Activated T-helper 1 cell treated with anti-CD3 and anti-CD28 coated beads, Interleukin-12 subunit alpha, Interleukin-12 subunit beta, Interleukin-2, Interleukin-4 antibody, amounts not matched to agents 30 ng/mL and 10 ng/mL and 1 ng/mL, durations not matched to agents 14 hours and 24 hours and 36 hours (primary cell): ENCODE results near the gene SORBS2. TPM values are rescaled to one million over a fixed set of nuclear protein-coding genes. Genes with fewer than 3 reads are reported as not detected.

Source experiments
- DNase-seq: peaks from one replicate; pipeline ENCODE4 v3.0.0; 2021; ENCODE audit warnings: low spot score
- H3K27ac Mint-ChIP-seq: one replicate; pipeline ENCODE4 v1.8.0; 2021; ENCODE audit warnings: mild to moderate bottlenecking, mixed read lengths
- H3K27me3 Mint-ChIP-seq: one replicate; pipeline ENCODE4 v1.8.0; 2022; ENCODE audit warnings: mild to moderate bottlenecking, moderate library complexity, mixed read lengths; ENCODE audit not compliant: insufficient read depth
- H3K36me3 Mint-ChIP-seq: one replicate; pipeline ENCODE4 v1.8.0; 2021; ENCODE audit warnings: low read depth, mixed read lengths
- H3K4me1 Mint-ChIP-seq: one replicate; pipeline ENCODE4 v1.8.0; 2021; ENCODE audit warnings: low read depth, mixed read lengths
- H3K4me3 Mint-ChIP-seq: one replicate; pipeline ENCODE4 v1.8.0; 2021; ENCODE audit warnings: mild to moderate bottlenecking, moderate library complexity, mixed read lengths
- H3K9me3 Mint-ChIP-seq: one replicate; pipeline ENCODE4 v1.8.0; 2021; ENCODE audit warnings: mixed read lengths
- intact Hi-C: fragments of 100-400 bp; cut with micrococcal nuclease; formaldehyde crosslinking; loops from one replicate; pipeline ENCODE4 v1.15.1; 2024
- total RNA-seq: library from RNA; stranded (reverse); gene quantifications from 2 replicates; pipeline ENCODE4 v1.2.3, GENCODE V29; 2022

SORBS2 gene
- total RNA-seq, 1 donor from 2014 or later: not detected

- Mint-ChIP-seq H3K4me1 (no peaks in the 10 kb centered on the region), H3K9me3 (no peaks in the 10 kb centered on the region), H3K36me3 (no peaks in the 10 kb centered on the region), H3K4me3 (no peak overlapping the region), H3K27me3 (peaks cover 2% of the 10 kb centered on the region), H3K27ac (no peak overlapping the region)
- no peak for DNase-seq
- intact Hi-C loops: no loop called here
Measured at GRCh38 chr4:185651137-185651677, 160.8 kb downstream of the SORBS2 start.

- H3K9me3 Mint-ChIP-seq: no peaks in the 10 kb centered on the region
- intact Hi-C loops: no loop called here
- no peak overlapping the region for H3K27ac Mint-ChIP-seq
- no peaks in the 10 kb centered on the region for H3K36me3 Mint-ChIP-seq
- H3K4me1 Mint-ChIP-seq: no peaks in the 10 kb centered on the region
- no peak for DNase-seq
- peaks cover 2% of the 10 kb centered on the region for H3K27me3 Mint-ChIP-seq
- no peak overlapping the region for H3K4me3 Mint-ChIP-seq
Measured at GRCh38 chr4:185648631-185649030, 163.4 kb downstream of the SORBS2 start.

DNA sequence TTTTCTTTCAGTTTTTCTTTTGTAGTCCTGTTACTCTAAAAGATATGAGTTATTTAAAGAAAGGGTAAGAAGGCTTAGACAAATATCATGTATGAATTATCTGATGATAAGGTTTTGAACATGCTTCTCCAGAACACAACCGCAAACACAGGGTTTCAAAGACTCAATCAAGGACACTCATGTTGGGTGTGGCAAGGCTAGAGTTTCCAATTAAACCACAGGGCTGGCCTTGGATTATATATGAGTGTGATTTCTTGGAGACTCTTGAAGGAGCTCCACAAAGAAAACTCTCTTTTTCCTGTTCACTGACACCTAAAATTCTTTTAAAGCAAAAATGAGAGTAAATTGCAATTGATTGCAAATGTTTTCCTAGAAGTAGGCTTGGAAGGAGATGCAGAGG is 166.6 kb downstream of the SORBS2 start:
- no peaks in the 10 kb centered on the region for H3K9me3 Mint-ChIP-seq
- no peaks in the 10 kb centered on the region for H3K36me3 Mint-ChIP-seq
- H3K4me3 Mint-ChIP-seq: no peak overlapping the region
- H3K4me1 Mint-ChIP-seq: no peaks in the 10 kb centered on the region
- intact Hi-C loops: no loop called here
- no peak overlapping the region for H3K27ac Mint-ChIP-seq
- H3K27me3 Mint-ChIP-seq: peaks cover 12% of the 10 kb centered on the region
- no peak for DNase-seq

DNA sequence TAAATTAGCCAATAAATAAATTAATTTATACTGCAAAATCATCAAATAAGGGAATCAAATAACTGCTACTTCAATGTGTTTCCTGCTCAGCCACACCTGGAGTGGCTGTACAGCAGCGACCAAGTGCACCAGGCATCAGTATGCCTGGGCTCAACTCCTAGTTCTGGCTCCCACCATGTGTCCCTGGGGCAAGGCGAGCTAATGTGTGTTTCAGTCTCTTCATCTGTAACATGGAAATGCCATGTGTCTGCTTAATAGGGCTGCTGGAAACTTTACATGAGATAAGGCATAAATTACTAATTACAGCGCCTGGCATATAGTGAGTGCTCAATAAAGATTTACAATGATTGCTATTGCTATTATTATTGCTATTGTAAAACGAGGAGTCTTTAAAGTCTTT is 167.6 kb downstream of the SORBS2 start:
- no peak overlapping the region for H3K4me3 Mint-ChIP-seq
- H3K4me1 Mint-ChIP-seq: no peaks in the 10 kb centered on the region
- H3K27me3 Mint-ChIP-seq: peaks cover 16% of the 10 kb centered on the region
- intact Hi-C loops: no loop called here
- DNase-seq: no peak
- H3K9me3 Mint-ChIP-seq: no peaks in the 10 kb centered on the region
- no peak overlapping the region for H3K27ac Mint-ChIP-seq
- no peaks in the 10 kb centered on the region for H3K36me3 Mint-ChIP-seq

DNA sequence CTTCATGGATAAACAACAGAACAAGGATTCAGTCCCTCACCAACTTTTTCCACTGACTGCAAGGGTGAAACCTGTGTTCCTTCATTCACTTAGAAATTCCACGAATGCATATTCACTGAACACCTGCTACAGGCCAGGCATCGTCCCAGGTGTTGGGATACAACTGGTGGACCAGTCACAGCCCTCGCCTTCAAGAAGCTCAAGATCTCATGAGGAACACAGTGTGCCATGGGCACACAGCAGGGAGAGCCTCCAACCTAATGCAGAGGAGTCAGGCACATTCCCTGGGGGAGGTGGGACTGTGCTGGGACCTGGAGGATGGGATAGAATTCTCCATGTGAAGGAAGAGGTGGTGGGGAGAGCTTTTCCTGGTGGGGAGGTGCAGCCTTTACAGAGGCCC is 169.1 kb downstream of the SORBS2 start:
- H3K4me1 Mint-ChIP-seq: no peaks in the 10 kb centered on the region
- H3K36me3 Mint-ChIP-seq: no peaks in the 10 kb centered on the region
- H3K27me3 Mint-ChIP-seq: peaks cover 29% of the 10 kb centered on the region
- H3K27ac Mint-ChIP-seq: no peak overlapping the region
- H3K4me3 Mint-ChIP-seq: no peak overlapping the region
- DNase-seq: no peak
- no peaks in the 10 kb centered on the region for H3K9me3 Mint-ChIP-seq
- intact Hi-C loops: no loop called here

DNA sequence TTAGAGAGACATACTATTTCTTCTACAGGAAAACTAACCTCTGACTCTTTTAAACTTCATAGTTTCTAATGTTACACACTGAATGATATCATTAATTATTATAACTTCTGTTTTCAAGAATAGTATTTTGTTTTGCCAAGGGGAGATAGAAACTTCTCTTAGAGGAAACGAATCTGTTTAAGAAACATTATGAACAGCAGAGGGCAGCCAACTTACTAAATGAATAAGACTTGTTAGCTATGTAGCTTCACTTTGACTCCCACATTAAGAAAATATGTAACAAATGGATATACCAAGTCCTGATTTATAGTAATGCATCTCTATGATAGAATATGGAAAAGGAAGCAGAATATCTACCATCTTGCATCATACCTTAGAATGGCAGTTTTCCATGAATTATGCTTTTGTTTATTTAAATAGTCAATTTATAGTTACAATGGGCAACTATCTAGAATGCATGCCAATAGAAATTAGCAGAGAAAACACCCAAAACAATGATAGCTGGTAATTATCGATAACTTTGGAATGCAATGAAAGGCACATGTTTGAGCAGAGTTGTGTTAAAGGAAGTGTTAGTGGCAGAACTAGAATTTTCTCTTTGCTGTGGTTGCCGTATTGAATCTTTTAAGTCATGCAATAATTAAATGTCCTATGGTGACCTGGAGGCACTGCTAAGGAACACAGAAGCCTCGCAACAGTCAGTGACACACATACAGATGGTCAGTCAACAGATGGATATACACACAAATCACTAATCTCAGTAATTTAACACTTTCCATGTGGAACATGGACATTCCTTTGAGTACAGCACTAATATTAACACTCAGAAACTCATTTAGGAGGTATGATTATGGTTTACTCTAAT is 171.0 kb downstream of the SORBS2 start:
- Mint-ChIP-seq H3K9me3 (no peaks in the 10 kb centered on the region), H3K4me1 (no peaks in the 10 kb centered on the region), H3K27me3 (peaks cover 38% of the 10 kb centered on the region), H3K36me3 (no peaks in the 10 kb centered on the region), H3K4me3 (no peak overlapping the region), H3K27ac (no peak overlapping the region)
- intact Hi-C loops: loop anchor here (1.0 kb wide), 1 partner anchor 496 kb away; no protein-coding TSS in a partner anchor
- DNase-seq: no peak

DNA sequence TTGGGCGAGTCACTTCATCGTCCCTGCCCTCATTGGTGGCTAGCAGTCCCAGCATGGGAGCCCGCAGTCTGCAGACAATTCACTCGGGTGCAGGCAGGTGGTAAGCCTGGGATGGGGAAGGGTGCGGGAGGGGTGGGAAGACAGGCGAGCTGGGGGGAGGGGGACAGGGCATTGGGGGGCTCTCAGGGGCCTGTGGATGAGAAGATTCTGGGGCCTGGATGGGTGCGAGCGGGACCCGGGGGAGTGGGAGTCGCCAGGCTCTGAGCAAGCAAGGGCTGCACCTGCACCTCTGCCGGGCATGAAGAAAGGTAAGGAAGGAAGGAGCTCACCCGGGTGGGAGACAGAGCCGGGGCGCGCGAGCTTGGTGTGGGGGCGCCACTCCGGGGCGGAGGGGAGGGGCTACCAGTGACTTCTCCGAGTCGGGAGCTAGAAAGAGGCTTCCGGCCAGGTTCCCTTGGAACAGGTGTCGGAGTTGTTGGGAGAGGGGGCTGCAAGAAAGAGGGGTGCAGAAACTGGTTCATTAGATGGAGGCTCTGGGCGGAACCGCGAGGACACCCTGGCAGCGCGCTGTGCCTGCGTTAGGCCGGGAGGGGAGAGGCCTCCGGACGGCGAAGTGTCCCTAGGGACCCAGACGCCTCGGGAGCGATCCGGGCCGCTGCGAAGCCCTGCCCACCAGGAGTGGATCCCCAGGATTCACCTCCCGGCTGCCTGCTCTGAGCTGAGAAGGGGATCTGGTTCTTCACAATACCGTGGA is 173.3 kb downstream of the SORBS2 start:
- DNase-seq: no peak
- Mint-ChIP-seq H3K4me3 (no peak overlapping the region), H3K27ac (no peak overlapping the region), H3K36me3 (no peaks in the 10 kb centered on the region), H3K4me1 (no peaks in the 10 kb centered on the region), H3K27me3 (peaks cover 38% of the 10 kb centered on the region), H3K9me3 (no peaks in the 10 kb centered on the region)
- intact Hi-C loops: no loop called here

- DNase-seq: no peak
- H3K36me3 Mint-ChIP-seq: no peaks in the 10 kb centered on the region
- H3K4me1 Mint-ChIP-seq: no peaks in the 10 kb centered on the region
- H3K27me3 Mint-ChIP-seq: peaks cover 38% of the 10 kb centered on the region
- intact Hi-C loops: no loop called here
- H3K4me3 Mint-ChIP-seq: no peak overlapping the region
- no peaks in the 10 kb centered on the region for H3K9me3 Mint-ChIP-seq
- H3K27ac Mint-ChIP-seq: no peak overlapping the region
Measured at GRCh38 chr4:185638093-185638492, 173.9 kb downstream of the SORBS2 start.

- intact Hi-C loops: no loop called here
- H3K4me1 Mint-ChIP-seq: no peaks in the 10 kb centered on the region
- H3K27ac Mint-ChIP-seq: no peak overlapping the region
Measured at GRCh38 chr4:185637163-185637875, 174.7 kb downstream of the SORBS2 start.

GRCh38 chr4:185634066-185634652 is 177.8 kb downstream of the SORBS2 start:
- Mint-ChIP-seq H3K4me1 (no peaks in the 10 kb centered on the region), H3K27me3 (peaks cover 25% of the 10 kb centered on the region), H3K36me3 (no peaks in the 10 kb centered on the region), H3K27ac (no peak overlapping the region), H3K4me3 (no peak overlapping the region), H3K9me3 (no peaks in the 10 kb centered on the region)
- intact Hi-C loops: no loop called here
- no peak for DNase-seq

More at GRCh38 chr4:185637163-185637875, 174.7 kb downstream of the SORBS2 start:
- no peak for DNase-seq
- Mint-ChIP-seq H3K36me3 (no peaks in the 10 kb centered on the region), H3K27me3 (peaks cover 35% of the 10 kb centered on the region), H3K9me3 (no peaks in the 10 kb centered on the region), H3K4me3 (no peak overlapping the region)

- Mint-ChIP-seq H3K4me1 (no peaks in the 10 kb centered on the region), H3K27me3 (peaks cover 2% of the 10 kb centered on the region), H3K36me3 (no peaks in the 10 kb centered on the region), H3K9me3 (no peaks in the 10 kb centered on the region), H3K27ac (no peak overlapping the region), H3K4me3 (no peak overlapping the region)
- DNase-seq: no peak
- intact Hi-C loops: no loop called here
Measured at GRCh38 chr4:185626798-185627197, 185.2 kb downstream of the SORBS2 start.

GRCh38 chr4:185625503-185625902 is 186.5 kb downstream of the SORBS2 start:
- intact Hi-C loops: no loop called here

More at GRCh38 chr4:185625503-185625902, 186.5 kb downstream of the SORBS2 start:
- Mint-ChIP-seq H3K4me3 (no peak overlapping the region), H3K27ac (no peak overlapping the region), H3K9me3 (no peaks in the 10 kb centered on the region), H3K4me1 (no peaks in the 10 kb centered on the region), H3K27me3 (peaks cover 2% of the 10 kb centered on the region), H3K36me3 (no peaks in the 10 kb centered on the region)
- DNase-seq: no peak
